ENCODE measurements around the gene TRIM34. TPM values are rescaled to one million over a fixed set of nuclear protein-coding genes. Genes with fewer than 3 reads are reported as not detected.
A peak's percentile ranks its signal among the peaks of the same experiment; 100 is the strongest.
"Not testable (repeated sequence)": the region's sequence is repeated elsewhere in the genome, so short reads cannot be mapped to it uniquely, and the experiment has no call there.

TRIM34 gene
- total RNA-seq, 2 experiments from 2014 or later: 10.4 to 11.8 TPM

GRCh38 chr11:5684646-5685362 lies 60.0 kb downstream of the TRIM34 start, which contains the start of gene TRIM5:
TRIM5 (minus strand) TSS chr11:5685074; CDS start chr11:5680177, 4,897 bp downstream.
- ChIA-PET CTCF (interaction anchor here (0.6 to 2.2 kb wide), 15 partner anchors 12 to 1227 kb away, joined by 3 to 10 read pairs (median 4); no protein-coding TSS in a partner anchor), POLR2A (interaction anchor here (0.6 to 0.7 kb wide), 2 partner anchors 65 to 82 kb away, joined by 4 to 5 read pairs; no protein-coding TSS in a partner anchor)
- Mint-ChIP-seq H3K4me3 (peak within 1 kb of the TSS; percentile 84), H3K27me3 (no peaks in the 10 kb centered on the region), H3K4me1 (peaks cover 43% of the 10 kb centered on the region), H3K27ac (peak within 1 kb of the TSS; percentile 93), H3K36me3 (ENCODE audit: low read depth) (peaks cover 10% of the 10 kb centered on the region), H3K9me3 (ENCODE audit: low read depth) (peaks cover 2% of the 10 kb centered on the region)
- DNase-seq (peak; percentile 90), ATAC-seq (peak; percentile 84)
- intact Hi-C loops (cut with DNase I, micrococcal nuclease): loop anchor here (1.0 to 10.0 kb wide), 9 partner anchors 16 to 1050 kb away; partner anchors contain the start of genes FHIP1B (in 2 of the 2), OR52N2 (in 2 of the 2), CNGA4 (in 1 of the 2) and SMPD1 (in 1 of the 2)

DNA sequence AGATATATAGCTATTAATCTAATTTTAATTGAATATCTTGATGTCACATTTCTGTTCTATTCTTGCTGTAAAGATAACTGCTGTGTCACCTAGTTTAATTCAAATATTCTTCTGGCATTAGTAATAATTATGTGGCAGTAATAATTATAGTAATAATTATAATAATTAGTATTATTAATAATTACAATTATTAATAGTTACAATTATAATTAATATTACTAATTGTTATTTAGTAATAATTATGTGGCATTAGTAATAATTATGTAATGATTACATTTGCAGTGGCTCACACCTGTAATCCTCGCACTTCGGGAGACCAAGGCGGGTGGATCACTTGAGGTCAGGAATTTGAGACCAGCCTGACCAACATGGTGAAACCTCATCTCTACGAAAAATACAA lies 61.6 kb downstream of the TRIM34 start:
- intact Hi-C loops (cut with DNase I, micrococcal nuclease): loop anchor here (10.0 kb wide), 4 partner anchors 548 to 1048 kb away; partner anchors contain the start of genes CNGA4 (in 1 of the 2), FHIP1B (in 1 of the 2), SMPD1 (in 1 of the 2) and TAF10 (in 1 of the 2)
- Mint-ChIP-seq H3K4me1 (peaks cover 40% of the 10 kb centered on the region), H3K9me3 (ENCODE audit: low read depth) (peaks cover 2% of the 10 kb centered on the region), H3K27me3 (no peaks in the 10 kb centered on the region), H3K27ac (no peak overlapping the region), H3K4me3 (no peak overlapping the region), H3K36me3 (ENCODE audit: low read depth) (peaks cover 12% of the 10 kb centered on the region)
- ChIA-PET POLR2A (no interaction called here), CTCF (no interaction called here)
- ATAC-seq (no peak), DNase-seq (no peak)

DNA sequence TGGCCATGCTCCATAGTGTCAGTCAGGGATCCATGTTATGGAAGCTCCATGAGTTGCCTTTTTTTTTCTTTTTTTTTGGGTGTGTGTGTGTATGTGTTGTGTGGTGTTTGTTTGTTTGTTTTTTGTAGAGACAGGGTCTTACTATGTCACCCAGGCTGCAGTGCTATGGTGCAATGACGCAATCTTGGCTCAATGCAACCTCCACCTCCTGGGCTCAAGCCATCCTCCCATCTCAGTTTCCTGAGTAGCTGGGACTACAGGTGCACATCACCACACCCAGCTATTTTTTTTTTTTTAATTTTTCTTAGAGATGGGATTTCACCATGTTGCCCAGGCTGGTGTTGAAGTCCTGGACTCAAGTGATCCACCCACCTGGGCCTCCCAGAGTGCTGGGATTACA lies 63.7 kb downstream of the TRIM34 start:
- CTCF ChIA-PET: interaction anchor here (1.6 kb wide), 1 partner anchor 10 kb away, joined by 5 read pairs; no protein-coding TSS in a partner anchor

DNA sequence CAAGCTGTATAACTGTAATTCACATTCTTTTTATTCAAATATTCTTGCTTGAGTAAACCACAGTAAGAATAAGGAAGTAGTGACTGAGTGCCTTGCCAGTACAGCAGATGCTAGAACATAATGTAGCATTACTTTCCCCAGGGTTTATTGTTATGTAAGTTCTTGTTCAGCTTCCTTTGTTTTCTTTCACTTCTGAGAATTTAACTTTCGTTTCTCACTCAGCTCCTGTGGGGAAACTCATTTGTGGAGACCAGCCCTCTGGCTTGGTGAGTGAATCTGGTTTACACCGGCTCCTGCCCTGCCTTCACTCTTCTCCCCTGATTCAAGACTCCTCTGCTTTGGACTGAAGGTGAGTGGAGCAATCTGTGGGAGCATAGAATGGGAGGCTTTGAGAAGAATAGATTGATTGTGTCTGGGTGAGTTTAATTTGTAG lies 64.8 kb downstream of the TRIM34 start, which contains the start of gene TRIM22:
TSS of gene TRIM22 (plus strand) at position 240 of the 433 bp plus-strand sequence. CDS start 6,443 bp downstream, outside the sequence.
- H3K4me1 Mint-ChIP-seq: peaks cover 51% of the 10 kb centered on the region
- POLR2A ChIA-PET: no interaction called here

More for the DNA sequence above, 63.7 kb downstream of the TRIM34 start:
- H3K4me1 Mint-ChIP-seq: peaks cover 47% of the 10 kb centered on the region
- DNase-seq (no peak), ATAC-seq (no peak)
- no peaks in the 10 kb centered on the region for H3K27me3 Mint-ChIP-seq
- POLR2A ChIA-PET: no interaction called here
- no peak overlapping the region for H3K4me3 Mint-ChIP-seq
- H3K36me3 Mint-ChIP-seq (ENCODE audit: low read depth): peaks cover 18% of the 10 kb centered on the region
- intact Hi-C loops (cut with DNase I, micrococcal nuclease): loop anchor here (2.0 to 10.0 kb wide), 5 partner anchors 546 to 1080 kb away; partner anchors contain the start of genes CNGA4 (in 1 of the 2), FHIP1B (in 1 of the 2), SMPD1 (in 1 of the 2) and TAF10 (in 1 of the 2)
- H3K27ac Mint-ChIP-seq: peak overlapping the region; percentile 85
- H3K9me3 Mint-ChIP-seq (ENCODE audit: low read depth): peaks cover under 1% of the 10 kb centered on the region

GRCh38 chr11:5690216-5690615 lies 65.4 kb downstream of the TRIM34 start:
- Mint-ChIP-seq H3K27ac (peak overlapping the region; percentile 94), H3K9me3 (ENCODE audit: low read depth) (no peaks in the 10 kb centered on the region), H3K4me1 (peaks cover 55% of the 10 kb centered on the region), H3K36me3 (ENCODE audit: low read depth) (peaks cover 17% of the 10 kb centered on the region), H3K4me3 (peak overlapping the region; percentile 77), H3K27me3 (no peaks in the 10 kb centered on the region)
- ChIA-PET POLR2A (interaction anchor here (0.6 kb wide), 1 partner anchor 18 kb away, joined by 6 read pairs; no protein-coding TSS in a partner anchor), CTCF (interaction anchor here (0.6 to 1.6 kb wide), 6 partner anchors 11 to 92 kb away, joined by 3 to 5 read pairs (median 4); no protein-coding TSS in a partner anchor)
- DNase-seq: no peak
- intact Hi-C loops (cut with DNase I, micrococcal nuclease): loop anchor here (5.0 kb wide), 3 partner anchors 48 to 792 kb away; partner anchors contain the start of genes APBB1 (in 1 of the 2), ARFIP2 (in 1 of the 2) and TIMM10B (in 1 of the 2)
- ATAC-seq: no peak

More for the DNA sequence above, 64.8 kb downstream of the TRIM34 start, which contains the start of gene TRIM22:
- ATAC-seq (peak; percentile 81), DNase-seq (peak; percentile 77)
- H3K4me3 Mint-ChIP-seq: peak within 1 kb of the TSS; percentile 77
- H3K27me3 Mint-ChIP-seq: no peaks in the 10 kb centered on the region
- peak within 1 kb of the TSS; percentile 94 for H3K27ac Mint-ChIP-seq
- H3K36me3 Mint-ChIP-seq (ENCODE audit: low read depth): peaks cover 16% of the 10 kb centered on the region
- CTCF ChIA-PET: interaction anchor here (0.9 to 1.6 kb wide), 4 partner anchors 12 to 91 kb away, joined by 3 to 5 read pairs (median 4); no protein-coding TSS in a partner anchor
- no peaks in the 10 kb centered on the region for H3K9me3 Mint-ChIP-seq (ENCODE audit: low read depth)
- intact Hi-C loops (cut with DNase I, micrococcal nuclease): loop anchor here (2.0 to 10.0 kb wide), 5 partner anchors 545 to 1081 kb away; partner anchors contain the start of genes CNGA4 (in 1 of the 2), FHIP1B (in 1 of the 2), SMPD1 (in 1 of the 2) and TAF10 (in 1 of the 2)

- Mint-ChIP-seq H3K4me3 (peak overlapping the region; percentile 77), H3K36me3 (ENCODE audit: low read depth) (peaks cover 17% of the 10 kb centered on the region), H3K27me3 (no peaks in the 10 kb centered on the region), H3K9me3 (ENCODE audit: low read depth) (no peaks in the 10 kb centered on the region), H3K27ac (peak overlapping the region; percentile 94), H3K4me1 (peaks cover 58% of the 10 kb centered on the region)
- intact Hi-C loops (cut with DNase I, micrococcal nuclease): loop anchor here (5.0 kb wide), 3 partner anchors 48 to 792 kb away; partner anchors contain the start of genes APBB1 (in 1 of the 2), ARFIP2 (in 1 of the 2) and TIMM10B (in 1 of the 2)
- ATAC-seq: no peak
- DNase-seq: no peak
- CTCF ChIA-PET: interaction anchor here (0.6 to 1.6 kb wide), 3 partner anchors 11 to 92 kb away, joined by 3 read pairs; no protein-coding TSS in a partner anchor
- POLR2A ChIA-PET: interaction anchor here (0.5 to 0.6 kb wide), 2 partner anchors 18 to 290 kb away, joined by 3 to 6 read pairs; no protein-coding TSS in a partner anchor
These were observed 65.9 kb downstream of the TRIM34 start for GRCh38 chr11:5690736-5691135.

GRCh38 chr11:5691238-5691963 lies 66.6 kb downstream of the TRIM34 start:
- not testable (repeated sequence) for DNase-seq
- peaks cover 23% of the 10 kb centered on the region for H3K36me3 Mint-ChIP-seq (ENCODE audit: low read depth)
- CTCF ChIA-PET: interaction anchor here (0.6 to 1.6 kb wide), 2 partner anchors 12 to 14 kb away, joined by 3 to 4 read pairs; no protein-coding TSS in a partner anchor

DNA sequence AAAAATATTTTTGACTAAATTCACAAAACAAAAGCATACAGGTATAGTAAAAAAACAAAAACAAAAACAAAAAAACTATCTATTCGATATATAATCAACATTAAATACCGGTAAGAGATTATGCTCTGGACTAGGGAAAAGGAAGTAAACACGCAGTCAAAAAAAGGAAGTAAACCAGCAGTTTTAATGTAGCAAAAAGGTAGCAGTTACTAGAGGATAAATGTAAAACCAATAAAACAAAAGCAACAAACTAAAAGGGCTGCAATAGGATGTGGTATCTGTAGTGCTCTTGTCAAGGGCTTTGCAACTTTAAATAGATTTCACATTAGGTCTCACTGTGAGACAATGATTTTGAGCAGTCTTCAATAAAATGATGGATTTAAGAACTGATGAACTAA lies 67.2 kb downstream of the TRIM34 start:
- POLR2A ChIA-PET: no interaction called here
- Mint-ChIP-seq H3K27me3 (no peaks in the 10 kb centered on the region), H3K4me1 (peaks cover 64% of the 10 kb centered on the region), H3K27ac (peak overlapping the region; percentile 94), H3K4me3 (peak overlapping the region; percentile 77), H3K36me3 (ENCODE audit: low read depth) (peaks cover 29% of the 10 kb centered on the region), H3K9me3 (ENCODE audit: low read depth) (no peaks in the 10 kb centered on the region)
- ATAC-seq: no peak
- intact Hi-C loops (cut with DNase I, micrococcal nuclease): loop anchor here (5.0 kb wide), 3 partner anchors 50 to 790 kb away; partner anchors contain the start of genes APBB1 (in 1 of the 2), ARFIP2 (in 1 of the 2) and TIMM10B (in 1 of the 2)
- DNase-seq: no peak
- CTCF ChIA-PET: interaction anchor here (1.6 kb wide), 1 partner anchor 13 kb away, joined by 3 read pairs; no protein-coding TSS in a partner anchor

More at GRCh38 chr11:5691238-5691963, 66.6 kb downstream of the TRIM34 start:
- not testable (repeated sequence) for H3K9me3 Mint-ChIP-seq (ENCODE audit: low read depth); H3K27me3 Mint-ChIP-seq
- Mint-ChIP-seq H3K27ac (peak overlapping the region; percentile 94), H3K4me3 (peak overlapping the region; percentile 77), H3K4me1 (peaks cover 63% of the 10 kb centered on the region)
- peak; percentile 11 for ATAC-seq
- intact Hi-C loops (cut with DNase I, micrococcal nuclease): loop anchor here (5.0 kb wide), 3 partner anchors 49 to 791 kb away; partner anchors contain the start of genes APBB1 (in 1 of the 2), ARFIP2 (in 1 of the 2) and TIMM10B (in 1 of the 2)
- POLR2A ChIA-PET: interaction anchor here (0.5 kb wide), 1 partner anchor 291 kb away, joined by 3 read pairs; no protein-coding TSS in a partner anchor
